ENCODE measurements around the gene PCIF1.
"Not testable (repeated sequence)": the region's sequence is repeated elsewhere in the genome, so short reads cannot be mapped to it uniquely, and the experiment has no call there.

PCIF1 gene

DNA sequence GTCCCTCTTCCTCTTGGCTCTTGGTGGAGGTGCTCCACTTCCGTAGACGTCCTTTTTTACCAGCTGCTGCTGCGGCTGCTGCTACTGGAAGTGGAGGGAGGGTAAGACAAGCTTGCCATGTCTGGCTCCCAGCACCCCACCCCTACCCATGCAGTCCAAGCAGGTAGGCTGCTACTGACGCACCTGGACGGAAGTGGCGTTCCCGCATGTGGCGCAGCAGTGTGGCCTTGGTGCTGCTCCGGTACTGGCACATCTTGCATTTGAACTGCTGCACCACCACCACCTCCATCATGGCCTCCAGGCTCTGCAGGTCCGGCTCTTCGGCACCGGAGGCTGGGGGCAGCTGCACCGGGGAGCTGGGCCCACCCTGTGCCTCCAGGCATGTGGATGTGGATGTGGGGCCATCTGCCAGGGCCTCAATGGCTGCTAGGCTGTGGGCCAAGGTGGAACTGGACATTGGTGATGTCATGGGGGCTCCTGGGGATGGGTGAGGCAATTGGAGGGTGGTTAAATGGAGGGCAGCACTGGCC, 33.1 kb downstream of the PCIF1 start:
- no peak for DNase-seq (ENCODE audit: low read depth)

GRCh38 chr20:45968081-45968671, 33.7 kb downstream of the PCIF1 start:
- DNase-seq (ENCODE audit: low read depth) = no peak

GRCh38 chr20:45968801-45969711, 34.6 kb downstream of the PCIF1 start:
- DNase-seq (ENCODE audit: low read depth) = no peak

DNA sequence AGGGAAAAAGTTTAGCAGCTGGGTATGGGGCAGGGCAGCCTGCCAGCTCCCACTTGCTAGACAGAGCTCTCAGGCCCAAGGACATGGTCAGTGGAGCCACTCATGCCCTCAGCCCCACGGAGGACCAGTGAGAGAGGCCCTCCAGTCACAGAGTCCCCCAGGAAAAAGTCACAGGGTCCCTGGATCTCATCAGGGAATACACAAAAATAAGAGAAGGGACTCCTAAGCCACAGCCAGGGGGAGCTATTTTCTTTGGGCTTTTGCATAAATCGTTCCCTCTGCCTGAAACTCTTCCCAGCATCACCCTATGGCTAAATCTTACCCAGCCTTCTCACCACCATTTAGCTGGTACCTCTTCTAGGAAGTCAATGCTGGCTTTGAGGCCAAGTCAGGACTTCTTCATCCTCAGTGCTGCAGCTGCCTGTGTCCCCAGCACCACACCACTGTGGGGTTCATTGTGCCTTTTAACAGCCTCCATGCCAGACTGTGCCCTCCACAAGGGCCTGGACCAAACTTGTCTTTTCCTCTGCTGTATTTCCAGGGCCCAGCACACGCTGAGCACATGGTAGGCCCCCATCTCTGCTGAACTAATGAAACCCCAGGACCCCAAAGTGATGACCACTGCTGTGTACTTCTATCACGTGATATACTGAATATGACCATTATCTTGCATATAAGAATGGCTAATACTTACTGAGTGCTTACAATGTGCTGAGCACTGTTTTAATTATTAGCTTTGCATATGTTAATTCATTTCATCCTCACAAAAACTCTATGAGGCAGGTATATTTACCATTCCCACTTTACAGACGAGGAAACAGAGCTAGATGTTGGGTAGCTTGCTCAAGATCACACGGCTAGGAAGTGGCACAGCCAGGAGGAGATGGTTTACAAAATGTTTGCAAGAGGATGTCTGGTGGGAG, 35.5 kb downstream of the PCIF1 start:
- DNase-seq (ENCODE audit: low read depth) = peak; percentile 59

DNA sequence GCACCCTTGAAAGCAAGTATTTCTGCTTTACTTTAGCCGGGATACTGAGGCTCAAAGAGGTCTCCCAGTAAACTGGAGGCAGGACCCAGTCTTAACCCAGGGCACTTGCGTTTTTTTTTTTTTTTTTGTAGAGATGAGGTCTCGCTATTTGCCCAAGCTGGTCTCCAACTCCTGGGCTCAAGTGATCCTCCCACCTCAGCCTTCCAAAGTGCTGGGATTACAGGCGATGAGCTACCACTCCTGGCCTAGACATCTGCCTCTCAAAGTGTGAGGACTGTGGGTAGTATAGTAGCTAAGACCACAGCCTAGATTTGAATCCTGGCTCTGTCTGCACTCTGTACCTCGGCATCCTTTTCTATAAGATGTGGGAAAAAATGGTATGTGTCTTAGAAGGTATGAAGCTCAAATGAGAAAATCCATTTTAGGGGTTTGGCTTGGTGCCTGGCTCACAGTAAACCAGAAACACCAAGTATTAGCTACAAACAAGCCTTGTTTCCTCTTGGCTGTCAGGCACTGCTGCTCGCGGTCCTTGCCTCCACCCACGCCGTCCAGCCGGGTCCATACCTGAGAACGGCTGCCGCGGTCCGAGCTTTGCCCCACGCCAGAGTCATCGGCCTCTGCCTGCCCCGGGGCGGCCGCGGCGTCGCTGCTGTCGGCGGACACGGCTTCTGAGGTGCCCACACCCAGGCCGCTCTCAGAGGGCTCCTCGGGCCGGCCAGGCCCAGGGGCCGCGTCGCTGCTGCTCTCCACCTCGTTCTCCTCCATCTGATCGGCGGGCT, 36.4 kb downstream of the PCIF1 start:
- DNase-seq (ENCODE audit: low read depth) = no peak

DNA sequence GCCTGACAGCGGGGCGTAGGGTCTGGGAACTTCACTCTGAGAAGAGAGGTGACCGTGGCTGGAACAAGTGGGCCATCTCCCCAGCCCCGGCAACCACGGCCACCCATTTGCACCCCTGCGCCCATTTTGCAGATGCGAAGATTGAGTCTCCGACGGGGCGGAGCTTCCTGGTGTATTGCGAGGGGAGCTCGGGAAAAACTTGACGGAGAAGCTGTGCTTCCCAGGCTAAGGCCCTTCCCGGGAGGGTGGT, 36.9 kb downstream of the PCIF1 start:
- no peak for DNase-seq (ENCODE audit: low read depth)

DNA sequence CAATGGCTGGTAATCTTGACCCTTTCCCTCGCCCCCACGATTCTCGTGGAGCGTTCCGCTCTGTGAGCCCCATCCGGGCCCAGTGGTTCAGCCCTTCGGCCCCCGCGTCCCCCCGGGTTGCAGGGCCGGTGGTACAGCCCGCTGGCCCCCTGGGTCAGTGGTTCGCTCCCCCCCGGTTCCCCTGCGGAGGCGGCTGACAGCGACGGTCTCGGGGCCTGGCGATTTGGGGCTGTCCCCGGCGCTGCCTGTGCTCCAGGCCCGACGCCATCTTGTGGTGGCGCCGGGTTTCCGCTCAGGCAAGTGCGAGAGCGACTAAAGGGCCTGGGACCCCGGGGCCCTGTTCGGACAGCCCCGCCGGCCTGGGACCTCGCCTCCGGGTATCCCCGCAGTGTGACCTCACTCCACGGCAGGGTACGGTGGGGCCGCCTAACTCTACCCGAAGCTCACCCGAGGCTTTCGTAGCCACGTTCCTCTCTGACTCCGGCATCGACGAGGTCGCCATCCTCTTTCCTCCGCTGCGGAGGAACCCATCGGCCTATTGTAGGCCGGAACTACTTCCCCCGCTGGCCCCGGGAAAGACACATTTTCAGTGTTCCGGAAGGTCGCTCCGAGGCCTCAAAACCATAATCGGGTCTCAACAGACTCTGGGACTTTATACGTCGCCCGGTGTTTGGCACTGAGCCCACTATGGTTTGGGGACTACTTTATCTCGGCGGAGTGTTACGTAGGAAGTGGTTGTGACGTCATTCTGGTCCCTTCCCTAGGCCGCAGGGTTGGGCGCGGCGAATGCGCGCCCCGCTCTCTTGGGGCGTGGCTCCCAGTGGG, 37.4 kb downstream of the PCIF1 start, which contains the start of gene ZNF335:
Gene ZNF335, minus strand, starts transcription at position 529 of the 825 bp plus-strand sequence. CDS start 793 bp downstream, outside the sequence.
- DNase-seq (ENCODE audit: low read depth) = peak; percentile 90

DNA sequence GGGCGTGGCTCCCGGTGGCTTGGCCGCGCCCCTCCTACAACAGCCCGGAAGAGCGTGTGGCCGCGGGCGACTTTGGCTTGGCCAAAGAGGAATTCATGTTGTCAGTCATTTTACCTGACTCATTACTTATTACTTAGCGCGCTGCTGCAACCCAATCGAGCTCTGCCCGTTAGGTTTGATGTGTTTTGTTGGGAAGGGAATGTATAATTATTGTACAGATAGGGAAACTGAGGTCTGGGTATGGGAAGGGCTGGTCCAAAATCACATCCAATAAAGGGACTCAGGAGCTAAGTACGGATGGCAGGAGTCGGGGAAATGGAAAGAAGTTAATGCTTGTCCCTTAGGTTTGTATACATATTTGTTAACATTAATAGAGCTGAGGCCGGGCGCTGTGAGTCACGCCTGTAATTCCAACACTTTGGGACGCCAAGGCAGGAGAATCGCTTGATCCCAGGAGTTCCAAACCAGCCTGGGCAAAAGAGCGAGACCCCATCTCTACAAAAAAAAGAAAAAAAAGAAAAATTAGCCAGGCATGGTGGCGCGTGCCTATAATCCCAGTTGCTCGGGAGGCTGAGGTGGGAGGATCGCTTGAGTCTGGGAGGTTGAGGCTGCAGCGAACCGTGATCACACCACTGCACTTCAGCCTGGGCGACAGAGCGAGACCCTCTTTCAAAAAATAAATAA, 38.2 kb downstream of the PCIF1 start:
- peak; percentile 90 for DNase-seq (ENCODE audit: low read depth)

DNA sequence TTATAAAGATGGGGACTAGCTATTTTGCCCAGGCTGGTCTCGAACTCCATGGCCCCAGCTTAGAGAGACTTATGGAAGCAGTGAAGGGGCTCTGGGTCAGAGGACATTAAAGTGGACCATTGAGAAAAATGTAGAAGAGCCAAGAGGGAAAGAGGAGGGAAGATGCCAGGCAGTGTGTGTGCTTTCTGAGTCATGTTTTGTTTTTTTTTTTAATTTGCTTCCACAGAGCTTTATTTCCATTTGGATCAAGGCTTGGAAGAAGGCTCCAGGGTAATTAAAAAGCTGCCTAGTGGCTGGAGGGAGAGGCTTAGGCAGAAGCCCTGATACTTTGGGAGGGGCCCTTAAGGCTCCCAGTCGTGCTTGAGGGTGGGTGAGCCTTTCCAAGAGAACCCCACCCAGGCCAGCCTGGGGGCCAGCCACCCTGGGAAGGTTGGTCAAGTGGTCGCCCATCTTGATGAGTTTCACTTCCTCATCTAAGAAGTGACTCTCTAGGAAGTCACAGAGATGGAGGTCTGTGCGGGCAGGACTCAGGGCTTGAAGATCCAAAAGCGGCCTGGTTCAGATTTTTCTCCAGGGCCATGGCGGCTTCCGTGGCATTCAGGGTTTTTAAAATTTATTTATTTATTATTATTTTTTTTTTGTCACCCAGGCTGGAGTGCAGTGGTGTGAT, 40.5 kb downstream of the PCIF1 start:
- DNase-seq (ENCODE audit: low read depth) = no peak

GRCh38 chr20:45975686-45976085, 41.2 kb downstream of the PCIF1 start:
- no peak for DNase-seq (ENCODE audit: low read depth)

DNA sequence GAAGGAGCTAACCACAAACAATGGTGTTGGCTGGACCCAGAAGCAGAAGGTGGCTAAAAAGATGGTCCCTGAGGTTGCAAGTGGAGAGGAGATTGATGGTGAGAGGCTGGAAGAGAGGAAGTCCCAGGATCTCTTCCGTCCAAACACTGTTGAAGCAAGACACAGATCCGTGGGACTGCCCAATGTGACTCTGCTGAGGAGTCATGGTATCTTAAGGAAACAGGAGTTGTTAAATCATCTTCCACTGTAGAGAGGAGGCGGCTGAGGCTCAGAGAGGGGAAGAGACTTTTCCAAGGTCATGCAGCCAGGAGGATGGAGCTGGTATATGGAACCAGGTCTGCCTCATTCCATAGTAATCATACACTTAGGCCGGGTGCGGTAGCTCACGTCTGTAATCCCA, 41.6 kb downstream of the PCIF1 start:
- DNase-seq (ENCODE audit: low read depth) = no peak

DNA sequence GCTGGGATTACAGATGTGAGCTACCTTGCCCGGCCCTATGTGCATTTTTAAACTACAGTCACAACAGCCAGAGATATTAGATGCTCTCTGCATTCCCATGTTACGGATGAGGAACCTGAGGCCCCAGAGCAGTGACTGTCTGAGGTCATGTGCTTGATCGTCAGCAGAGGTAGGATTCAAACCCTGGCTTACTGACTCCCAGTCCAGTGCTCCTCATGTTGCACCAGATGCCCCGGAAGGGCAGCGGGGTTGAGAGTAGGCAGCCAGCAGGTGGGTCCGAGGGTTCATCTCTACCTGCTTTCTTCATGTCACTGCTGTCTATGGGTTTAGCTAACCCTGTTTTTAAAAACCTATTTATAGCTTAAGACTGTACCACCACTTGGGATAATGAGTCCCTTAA, 46.8 kb downstream of the PCIF1 start:
- no peak for DNase-seq (ENCODE audit: low read depth)

DNA sequence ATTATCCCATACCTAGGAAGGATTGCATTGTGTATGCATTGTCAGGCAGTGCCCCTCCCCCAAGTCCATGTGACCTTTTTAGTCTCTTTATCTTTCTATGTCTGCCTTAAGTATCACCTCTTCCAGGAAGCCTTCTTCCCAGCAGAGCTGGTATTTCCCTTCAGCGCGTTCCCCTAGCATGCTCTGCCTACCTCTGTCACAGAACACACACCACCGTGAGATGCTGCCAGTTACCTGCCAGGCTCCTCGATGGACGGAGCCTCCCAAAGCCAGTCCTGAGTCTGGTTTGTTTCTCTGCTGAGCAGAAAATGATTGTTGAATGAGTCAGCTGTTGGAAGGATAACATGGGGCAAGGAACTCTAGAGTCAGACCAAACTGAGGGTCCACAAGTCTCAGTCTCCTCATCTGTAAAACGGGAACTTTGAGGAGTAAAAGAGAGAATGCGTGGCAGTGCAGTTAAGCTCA, 48.8 kb downstream of the PCIF1 start:
- no peak for DNase-seq (ENCODE audit: low read depth)

DNA sequence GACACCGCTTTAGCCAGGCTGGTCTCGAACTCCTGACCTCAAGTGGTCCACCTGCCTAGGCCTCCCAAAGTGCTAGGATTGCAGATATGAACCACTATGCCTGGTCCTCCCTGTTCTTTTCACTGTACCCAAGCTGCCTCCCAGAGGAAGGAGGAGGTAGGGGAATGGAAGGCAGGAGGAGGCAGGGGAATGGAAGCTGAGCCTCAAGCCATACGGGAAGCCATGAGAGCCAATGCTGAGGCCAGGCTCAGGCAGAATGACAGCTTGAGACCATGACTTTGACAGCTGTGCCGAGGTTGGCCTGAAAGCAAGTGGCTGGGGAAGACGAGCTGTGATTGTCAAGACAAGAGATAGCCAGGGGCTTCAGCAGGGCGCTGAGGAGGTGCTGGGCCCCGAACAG, 51.1 kb downstream of the PCIF1 start:
- no peak for DNase-seq (ENCODE audit: low read depth)

DNA sequence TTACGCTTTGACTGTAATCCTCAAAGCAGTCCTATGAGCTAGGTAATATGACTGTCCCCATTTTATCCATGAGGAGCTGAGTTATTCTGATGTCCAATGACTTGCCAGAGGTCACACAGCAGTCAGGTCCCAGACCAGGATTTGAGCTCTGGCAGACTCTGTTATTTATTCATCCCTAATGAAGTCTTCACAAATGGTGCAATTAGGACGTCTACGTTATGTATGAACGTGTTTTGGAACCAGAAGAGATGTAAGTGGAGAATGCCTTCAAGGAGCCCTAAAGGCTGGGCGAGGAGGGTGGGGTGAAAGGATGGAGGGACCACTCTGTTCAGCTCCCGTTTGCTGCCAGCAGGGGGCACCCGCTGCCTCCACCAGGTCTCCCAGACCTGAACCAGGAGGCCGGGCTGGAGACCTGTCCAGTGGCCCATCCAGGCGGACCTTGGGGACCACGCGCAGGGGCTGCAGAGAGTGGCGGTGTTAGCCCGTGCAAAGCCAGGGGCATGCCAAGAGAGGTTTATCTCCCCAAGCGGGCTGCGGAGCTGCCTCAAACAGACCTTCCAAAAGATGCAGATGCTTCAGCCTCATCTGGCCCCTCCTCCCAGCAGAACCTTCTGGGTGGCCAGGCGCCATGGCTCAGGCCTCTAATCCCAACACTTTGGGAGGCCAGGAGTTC, 52.8 kb downstream of the PCIF1 start:
- no peak for DNase-seq (ENCODE audit: low read depth)

DNA sequence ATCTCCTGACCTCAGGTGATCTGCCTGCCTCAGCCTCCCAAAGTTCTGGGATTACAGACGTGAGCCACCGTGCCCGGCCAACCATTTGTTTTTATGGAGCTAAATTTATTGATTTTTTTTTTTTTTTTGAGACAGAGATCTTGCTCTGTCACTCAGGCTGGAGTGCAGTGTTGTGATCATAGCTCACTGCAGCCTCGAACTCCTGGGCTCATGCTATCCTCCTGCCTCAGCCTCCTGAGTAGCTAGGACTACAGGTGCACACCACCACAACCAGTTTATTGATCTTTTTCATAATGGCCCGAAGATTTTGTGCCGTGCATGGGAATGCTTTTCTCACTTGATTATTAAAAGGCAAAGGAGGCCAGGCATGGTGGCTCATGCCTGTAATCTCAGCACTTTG, 54.3 kb downstream of the PCIF1 start:
- DNase-seq (ENCODE audit: low read depth) = not testable (repeated sequence)

DNA sequence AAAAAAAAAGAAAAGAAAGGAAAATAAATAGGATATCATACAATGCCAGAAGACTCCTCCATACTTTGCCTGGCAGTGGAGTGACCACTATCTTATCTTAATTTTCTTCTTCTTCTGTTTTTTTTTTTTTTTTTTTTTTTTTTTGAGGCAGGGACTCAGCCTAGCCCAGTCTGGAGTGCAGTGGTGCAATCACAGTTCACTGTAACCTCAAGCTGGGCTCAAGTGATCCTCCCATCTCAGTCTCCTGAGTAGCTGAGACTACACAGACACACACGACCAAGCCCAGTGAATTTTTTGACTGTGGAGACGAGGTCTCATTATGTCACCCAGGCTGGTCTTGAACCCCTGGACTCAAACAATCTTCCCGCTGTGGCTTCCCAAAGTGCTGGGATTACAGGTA, 57.1 kb downstream of the PCIF1 start:
- no peak for DNase-seq (ENCODE audit: low read depth)

DNA sequence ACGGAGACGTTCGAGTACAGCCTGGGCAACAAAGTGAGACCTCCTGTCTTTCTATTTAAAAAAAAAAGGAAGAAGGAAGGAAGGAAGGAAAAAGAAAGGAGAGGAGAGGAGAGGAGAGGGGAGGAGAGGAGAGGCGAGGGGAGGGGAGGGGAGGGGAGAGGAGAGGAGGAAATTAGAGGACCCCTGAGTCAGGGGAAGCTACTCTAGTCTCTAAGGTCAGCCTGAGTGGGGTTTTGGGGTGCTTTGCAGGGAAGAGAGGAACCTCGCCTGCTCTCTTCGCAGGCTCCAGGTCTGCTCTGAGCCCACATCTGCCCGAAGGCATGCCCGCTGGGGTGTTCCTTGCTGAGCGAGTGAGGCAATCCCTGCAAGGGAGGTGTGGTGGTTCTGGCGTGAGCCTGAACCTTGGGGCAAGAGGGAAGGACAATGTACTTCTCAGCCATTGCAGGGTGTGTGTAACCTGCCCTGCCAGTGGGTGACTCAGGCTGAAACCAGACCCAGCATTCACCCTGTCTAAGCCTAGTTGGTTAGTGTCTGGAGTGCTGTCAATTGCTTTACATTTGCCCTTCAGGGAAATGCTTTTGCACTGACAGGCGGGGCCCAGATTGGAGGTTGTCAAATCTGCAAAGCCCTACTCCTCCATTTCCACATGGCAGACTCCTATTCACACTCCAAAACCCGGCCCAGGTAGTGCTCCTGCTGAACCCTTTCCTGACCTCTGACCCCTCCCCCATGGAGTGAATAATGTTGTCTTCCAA, 58.9 kb downstream of the PCIF1 start:
- DNase-seq (ENCODE audit: low read depth) = no peak
